ENCODE measurements around the gene CELF2.

- TF ChIP-seq CTCF (IDR thresholded peaks at IDR 0.05; ENCODE audit: borderline replicate concordance, extremely low read depth, low read length, poor library complexity, severe bottlenecking): no peak
- no peak for TF ChIP-seq EZH2 (IDR thresholded peaks at IDR 0.05; ENCODE audit: borderline replicate concordance, low read depth, low read length, severe bottlenecking)
Observed at GRCh38 chr10:10968257-10968588, 49.4 kb upstream of the CELF2 start.

All from DND-41 (cell line).